Measurements from ENCODE around the gene FCAMR. TPM values are rescaled to one million over a fixed set of nuclear protein-coding genes. Genes with fewer than 3 reads are reported as not detected.

Gene FCAMR
- total RNA-seq, 1 experiment from 2014 or later, result not detected

GRCh38 chr1:206955476-206956451 is 14.5 kb downstream of the FCAMR start:
- no peak for DNase-seq (ENCODE audit: low spot score)
- peak; percentile 38; the same call in 1 of the 2 replicates for ATAC-seq
- no peak overlapping the region for H3K4me3 Mint-ChIP-seq
- POLR2A ChIA-PET, result interaction anchor here (0.6 to 1.0 kb wide), 2 partner anchors 10 to 98 kb away, joined by 3 read pairs; no protein-coding TSS in a partner anchor
- CTCF ChIA-PET, result interaction anchor here (2.1 kb wide), 1 partner anchor 20 kb away, joined by 14 read pairs; no protein-coding TSS in a partner anchor
- peaks cover 4% of the 10 kb centered on the region for H3K27me3 Mint-ChIP-seq (ENCODE audit: low read depth)
- TF ChIP-seq GABPB1 (CRISPR knock-in tag; IDR thresholded peaks at IDR 0.05), result no peak
- no peak overlapping the region for H3K27ac Mint-ChIP-seq
- no peaks in the 10 kb centered on the region for H3K4me1 Mint-ChIP-seq
- H3K36me3 Mint-ChIP-seq, result no peaks in the 10 kb centered on the region
- H3K9me3 Mint-ChIP-seq, result no peaks in the 10 kb centered on the region

- H3K4me1 Mint-ChIP-seq, result no peaks in the 10 kb centered on the region
- peaks cover 6% of the 10 kb centered on the region for H3K9me3 Mint-ChIP-seq
- H3K36me3 Mint-ChIP-seq, result no peaks in the 10 kb centered on the region
- POLR2A ChIA-PET, result interaction anchor here (0.6 to 1.0 kb wide), 2 partner anchors 11 to 99 kb away, joined by 3 read pairs; no protein-coding TSS in a partner anchor
- CTCF ChIA-PET, result interaction anchor here (1.2 to 2.1 kb wide), 3 partner anchors 19 to 27 kb away, joined by 5 to 14 read pairs (median 6); no protein-coding TSS in a partner anchor
- H3K27me3 Mint-ChIP-seq (ENCODE audit: low read depth), result peaks cover 4% of the 10 kb centered on the region
- ATAC-seq (no peak), DNase-seq (ENCODE audit: low spot score) (no peak)
- H3K4me3 Mint-ChIP-seq, result no peak overlapping the region
- TF ChIP-seq SMAD3 (CRISPR knock-in tag; IDR thresholded peaks at IDR 0.05; ENCODE audit: borderline replicate concordance), result no peak
- H3K27ac Mint-ChIP-seq, result no peak overlapping the region
Observed at GRCh38 chr1:206954459-206955342, 15.6 kb downstream of the FCAMR start.

- ATAC-seq, result no peak
- Mint-ChIP-seq H3K36me3 (no peaks in the 10 kb centered on the region), H3K9me3 (peaks cover 11% of the 10 kb centered on the region), H3K4me1 (no peaks in the 10 kb centered on the region), H3K27ac (no peak overlapping the region), H3K4me3 (no peak overlapping the region), H3K27me3 (ENCODE audit: low read depth) (peaks cover 4% of the 10 kb centered on the region)
- POLR2A ChIA-PET, result no interaction called here
- no peak for DNase-seq (ENCODE audit: low spot score)
- CTCF ChIA-PET, result interaction anchor here (1.3 to 2.1 kb wide), 2 partner anchors 18 to 28 kb away, joined by 5 to 14 read pairs; no protein-coding TSS in a partner anchor
- no peak for TF ChIP-seq SMAD4 (CRISPR knock-in tag; IDR thresholded peaks at IDR 0.05)
Observed at GRCh38 chr1:206953626-206954025, 16.6 kb downstream of the FCAMR start.

- no peaks in the 10 kb centered on the region for H3K4me1 Mint-ChIP-seq
- CTCF ChIA-PET, result interaction anchor here (2.3 kb wide), 1 partner anchor 20 kb away, joined by 9 read pairs; no protein-coding TSS in a partner anchor
- H3K4me3 Mint-ChIP-seq, result no peak overlapping the region
- TF ChIP-seq ZNF425 (CRISPR knock-in tag; conservative IDR thresholded peaks at IDR 0.05), result no peak
- no peak for TF ChIP-seq ZMAT4 (CRISPR knock-in tag; IDR thresholded peaks at IDR 0.05)
- TF ChIP-seq ZSCAN18 (CRISPR knock-in tag; IDR thresholded peaks at IDR 0.05), result no peak
- no peak for TF ChIP-seq GTF2I (CRISPR knock-in tag; conservative IDR thresholded peaks at IDR 0.05)
- TF ChIP-seq SMAD3 (CRISPR knock-in tag; IDR thresholded peaks at IDR 0.05; ENCODE audit: borderline replicate concordance), result no peak
- no peak for TF ChIP-seq FOXK1 (CRISPR knock-in tag; IDR thresholded peaks at IDR 0.05)
- no peak for TF ChIP-seq OVOL2 (CRISPR knock-in tag; IDR thresholded peaks at IDR 0.05; ENCODE audit: borderline replicate concordance)
- no peak for TF ChIP-seq ATF6 (CRISPR knock-in tag; IDR thresholded peaks at IDR 0.05)
- TF ChIP-seq KAT7 (CRISPR knock-in tag; IDR thresholded peaks at IDR 0.05; ENCODE audit: borderline replicate concordance), result no peak
- no peak for TF ChIP-seq EMX1 (CRISPR knock-in tag; IDR thresholded peaks at IDR 0.05)
- no peak for TF ChIP-seq MAX (CRISPR knock-in tag; IDR thresholded peaks at IDR 0.05)
- no peak for TF ChIP-seq RELA (CRISPR knock-in tag; IDR thresholded peaks at IDR 0.05; ENCODE audit: borderline replicate concordance)
- TF ChIP-seq NFATC4 (CRISPR knock-in tag; IDR thresholded peaks at IDR 0.05), result no peak
- no peak for TF ChIP-seq FOXP1 (CRISPR knock-in tag; IDR thresholded peaks at IDR 0.05; ENCODE audit: borderline replicate concordance)
- TF ChIP-seq CDX4 (CRISPR knock-in tag; IDR thresholded peaks at IDR 0.05; ENCODE audit: borderline replicate concordance), result no peak
- TF ChIP-seq ELF4 (CRISPR knock-in tag; IDR thresholded peaks at IDR 0.05; ENCODE audit: low read depth), result no peak
Observed at GRCh38 chr1:206953126-206953525, 17.1 kb downstream of the FCAMR start.

More at GRCh38 chr1:206953126-206953525, 17.1 kb downstream of the FCAMR start:
- DNase-seq (ENCODE audit: low spot score) (no peak), ATAC-seq (no peak)
- no peak overlapping the region for H3K27ac Mint-ChIP-seq
- POLR2A ChIA-PET, result no interaction called here
- no peaks in the 10 kb centered on the region for H3K36me3 Mint-ChIP-seq
- H3K9me3 Mint-ChIP-seq, result peaks cover 11% of the 10 kb centered on the region
- peaks cover 4% of the 10 kb centered on the region for H3K27me3 Mint-ChIP-seq (ENCODE audit: low read depth)

Data from WTC11 (cell line).